GM19238 (cell line): ENCODE data around the gene GSTM1.

ENCODE experiments used
- DNase-seq: peaks from one replicate; pipeline ENCODE4 v3.0.0; 2011; ENCODE audit warnings: low spot score; ENCODE audit not compliant: insufficient read length

Gene GSTM1

DNA sequence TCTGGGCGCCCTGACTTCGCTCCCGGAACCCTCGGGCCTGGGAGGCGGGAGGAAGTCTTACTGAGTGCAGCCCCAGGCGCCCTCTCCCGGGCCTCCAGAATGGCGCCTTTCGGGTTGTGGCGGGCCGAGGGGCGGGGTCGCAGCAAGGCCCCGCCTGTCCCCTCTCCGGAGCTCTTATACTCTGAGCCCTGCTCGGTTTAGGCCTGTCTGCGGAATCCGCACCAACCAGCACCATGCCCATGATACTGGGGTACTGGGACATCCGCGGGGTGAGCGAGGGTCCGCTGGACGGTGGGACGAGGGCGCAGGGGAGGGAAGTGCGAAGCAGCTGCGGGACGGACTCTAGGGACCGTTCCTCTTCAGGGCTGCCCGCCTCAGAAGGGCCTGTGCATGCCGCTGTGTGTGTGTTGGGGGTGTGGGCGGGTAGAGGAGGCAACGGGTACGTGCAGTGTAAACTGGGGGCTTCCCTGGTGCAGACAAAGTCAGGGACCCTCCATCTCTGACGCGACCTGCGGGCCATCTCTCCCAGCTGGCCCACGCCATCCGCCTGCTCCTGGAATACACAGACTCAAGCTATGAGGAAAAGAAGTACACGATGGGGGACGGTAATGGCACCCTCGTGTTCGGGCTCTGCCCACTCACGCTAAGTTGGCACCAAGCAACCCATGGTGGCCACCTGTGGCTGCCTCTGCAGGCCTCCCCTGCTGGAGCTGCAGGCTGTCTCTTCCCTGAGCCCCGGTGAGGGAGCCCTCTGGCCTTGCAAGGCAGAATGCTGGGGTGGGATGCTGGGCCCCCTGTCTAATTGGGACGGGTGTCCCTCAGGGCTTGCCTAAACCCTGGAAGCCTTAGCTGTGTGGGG is at the start of gene GSTM1:
TSS of gene GSTM1 (plus strand) at position 177 of the 859 bp plus-strand sequence. CDS start at position 234, 57 bp downstream.
- DNase-seq: peak; percentile 55

DNA sequence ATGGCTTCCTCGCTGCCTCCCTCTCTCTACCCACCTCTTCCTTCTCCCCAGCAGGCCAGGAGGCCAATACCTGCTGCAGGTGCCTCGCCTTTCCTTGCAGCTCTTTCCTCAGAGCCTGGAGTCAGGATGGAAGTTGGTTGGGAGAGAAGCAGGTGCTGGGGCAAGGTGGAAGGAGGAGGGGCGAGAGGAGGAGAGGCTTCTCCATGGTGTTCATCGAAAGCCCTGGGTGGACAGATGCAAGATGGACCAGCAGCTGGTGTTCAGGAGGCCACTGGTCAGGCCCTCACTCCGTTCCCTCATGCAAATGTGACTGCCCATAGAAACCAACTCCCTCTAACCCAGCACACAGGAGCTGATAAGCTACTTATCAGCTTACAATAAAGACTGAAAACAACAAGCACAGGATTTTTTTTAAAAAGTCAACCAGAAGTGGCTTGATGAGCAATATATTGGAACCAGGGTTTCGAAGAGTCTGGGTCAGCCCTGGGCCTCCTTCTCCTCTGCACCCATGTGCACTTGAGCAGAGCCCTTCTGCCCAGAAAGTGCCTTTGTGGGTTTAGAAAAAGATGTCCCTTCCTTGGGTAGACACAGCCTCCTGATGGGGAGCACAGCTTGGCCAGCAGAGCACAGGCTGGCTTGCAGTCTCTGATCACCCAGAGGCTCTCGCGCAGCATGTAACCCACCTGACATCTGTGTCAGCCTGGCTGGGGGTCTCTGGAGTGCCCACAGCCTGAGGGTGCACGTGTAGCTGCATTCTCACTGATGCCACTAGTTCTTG is 48.4 kb upstream of the GSTM1 start:
- DNase-seq: no peak

DNA sequence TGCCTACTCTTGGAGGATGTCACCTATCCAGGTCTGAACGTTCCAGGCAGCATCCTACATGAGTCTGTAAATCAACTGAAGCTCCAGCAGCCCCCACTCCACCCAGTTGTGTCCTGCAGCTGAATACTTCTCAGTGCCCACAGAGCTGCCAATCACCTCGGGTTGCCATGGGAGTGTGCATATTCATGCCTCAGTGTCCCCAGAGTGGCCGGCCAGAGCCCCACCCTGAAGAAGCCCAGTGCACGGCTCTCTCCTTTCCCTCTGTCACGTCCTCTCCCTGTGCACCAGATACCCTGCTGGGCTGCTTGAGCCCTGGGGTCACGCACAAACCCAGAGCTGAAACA is 47.8 kb upstream of the GSTM1 start:
- no peak for DNase-seq

DNA sequence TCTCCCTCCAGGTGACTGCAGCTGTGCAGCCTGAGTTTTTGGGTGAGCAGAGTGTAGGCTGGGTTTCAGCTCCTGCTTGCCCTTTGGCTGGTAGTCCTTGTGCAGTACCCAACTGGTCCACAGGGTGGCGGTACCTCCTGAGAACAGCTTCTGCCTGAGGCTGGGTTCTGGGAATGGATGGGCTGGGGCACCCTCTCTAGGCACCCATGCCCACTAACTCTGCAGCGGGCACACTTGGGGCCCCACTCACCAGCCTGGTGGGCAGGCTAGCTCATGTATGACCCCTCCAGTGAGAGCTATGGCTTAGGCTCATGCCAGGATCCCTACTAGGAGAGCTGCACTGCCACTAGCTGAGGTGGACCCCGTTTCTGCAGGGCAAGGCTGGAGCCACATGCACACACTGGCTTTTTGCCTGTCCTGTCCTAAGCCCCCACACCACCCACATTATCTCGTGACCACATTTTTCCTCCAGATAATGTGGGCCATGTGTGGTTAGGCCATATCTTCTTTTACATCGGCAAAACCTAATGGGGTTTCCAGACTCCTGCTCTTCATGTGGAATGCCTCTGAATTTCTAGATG is 47.2 kb upstream of the GSTM1 start:
- no peak for DNase-seq

DNA sequence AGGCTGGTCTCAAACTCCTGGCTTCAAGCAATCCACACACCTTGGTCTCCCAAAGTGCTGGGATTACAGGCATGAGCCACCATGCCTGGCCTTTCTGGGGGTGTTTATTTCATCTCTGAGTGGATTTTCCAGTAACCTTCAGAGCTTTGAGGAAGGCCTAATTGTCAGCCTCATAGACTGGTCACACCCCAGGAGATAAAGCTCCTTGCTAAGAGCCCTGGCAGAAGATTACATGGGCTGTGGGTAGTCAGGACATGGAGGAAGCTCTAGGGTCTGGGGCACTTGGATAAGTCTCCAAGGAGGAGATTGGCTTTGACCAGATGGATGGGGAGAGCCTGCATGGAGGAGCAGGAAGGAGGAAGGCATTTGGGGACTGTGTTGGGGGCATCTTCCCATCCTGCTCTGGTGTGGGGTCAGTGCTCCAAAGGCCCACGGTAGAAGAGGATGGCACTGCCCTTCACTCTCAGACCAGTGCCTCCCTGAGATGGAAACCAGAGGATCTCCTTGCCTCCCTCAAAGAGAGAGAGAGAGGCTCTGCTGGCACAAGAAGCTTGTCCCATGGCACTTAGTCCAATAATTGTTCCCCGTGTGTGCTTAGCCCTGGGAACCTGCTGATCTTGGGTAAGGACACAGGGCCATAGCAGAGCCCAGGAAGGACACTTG is 46.4 kb upstream of the GSTM1 start:
- DNase-seq: no peak

DNA sequence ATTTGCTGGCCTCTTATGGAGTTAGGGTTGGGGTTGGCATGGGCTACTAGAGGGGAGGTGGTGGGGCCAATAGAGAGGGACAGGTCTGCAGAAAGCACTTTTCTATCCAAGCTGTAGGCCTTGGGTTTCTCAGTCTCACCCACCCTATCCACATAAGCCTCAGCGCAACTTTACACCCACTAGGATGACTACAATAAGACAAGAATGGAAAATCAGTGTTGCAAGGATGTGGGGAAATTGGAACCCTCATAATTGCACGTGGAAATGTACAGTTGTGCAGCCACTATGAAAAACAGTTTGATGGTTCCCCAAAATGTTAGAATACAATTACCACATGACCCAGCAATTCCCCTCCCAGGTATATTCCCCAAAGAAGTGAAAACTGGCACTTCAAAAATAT is 45.8 kb upstream of the GSTM1 start:
- no peak for DNase-seq

DNA sequence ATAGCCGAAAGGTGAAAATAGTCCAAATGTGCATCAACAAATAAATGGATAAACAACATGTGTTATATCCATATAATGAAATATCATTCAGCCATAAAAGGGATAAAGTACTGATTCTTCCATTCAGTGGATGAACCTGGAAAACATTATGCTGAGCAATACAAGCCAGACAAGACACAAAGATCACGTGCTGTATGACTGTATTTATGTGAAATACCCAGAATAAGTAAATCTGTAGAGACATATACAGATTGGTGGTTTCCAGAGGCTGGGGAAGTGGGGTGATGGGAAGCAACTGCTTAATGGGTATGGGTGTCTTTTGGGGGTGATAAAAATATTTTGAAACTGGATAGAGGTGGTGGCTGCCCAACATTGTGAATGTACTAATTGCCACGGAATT is 45.0 kb upstream of the GSTM1 start:
- DNase-seq: no peak

DNA sequence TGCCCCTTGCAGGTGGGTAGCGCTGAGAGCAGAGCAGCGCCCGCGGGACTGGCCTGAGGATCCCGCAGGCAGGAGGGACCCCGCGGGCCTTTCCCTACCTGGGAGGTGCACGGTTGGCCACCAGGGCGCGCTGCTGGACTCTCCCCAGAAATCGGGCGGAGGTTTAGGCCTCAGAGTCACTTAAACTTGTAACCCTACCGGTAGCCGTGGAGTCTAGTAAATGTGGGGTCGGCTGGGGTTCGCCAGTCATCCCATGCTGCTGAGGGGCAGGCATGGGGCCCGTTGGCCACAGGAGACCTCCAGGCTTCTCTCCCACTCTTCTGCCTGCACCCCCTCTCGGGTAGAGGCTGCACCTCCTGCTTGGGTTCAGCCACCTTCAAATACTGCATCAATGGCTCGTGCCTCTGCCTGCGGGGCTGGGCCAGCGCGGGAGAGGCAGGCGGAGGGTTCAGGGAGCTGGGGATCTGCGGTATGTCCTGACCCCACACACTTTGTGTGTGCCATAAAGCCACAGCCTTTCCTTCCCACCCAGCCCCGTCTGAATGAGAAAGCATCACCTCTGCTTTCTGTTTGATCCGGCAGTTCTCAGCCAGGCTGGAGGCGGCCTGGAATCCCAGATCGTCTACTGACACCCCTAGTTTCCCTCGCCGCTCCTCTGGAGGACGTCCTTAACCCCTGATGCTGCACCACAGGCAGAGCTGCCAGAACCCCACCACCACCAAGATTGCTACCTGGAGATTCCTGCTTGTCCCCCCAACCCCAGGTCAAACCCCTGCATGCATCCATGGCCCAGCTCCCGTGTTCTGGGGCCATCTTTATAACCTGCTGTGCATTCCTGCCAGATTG is 44.0 kb upstream of the GSTM1 start:
- peak; percentile 70 for DNase-seq

DNA sequence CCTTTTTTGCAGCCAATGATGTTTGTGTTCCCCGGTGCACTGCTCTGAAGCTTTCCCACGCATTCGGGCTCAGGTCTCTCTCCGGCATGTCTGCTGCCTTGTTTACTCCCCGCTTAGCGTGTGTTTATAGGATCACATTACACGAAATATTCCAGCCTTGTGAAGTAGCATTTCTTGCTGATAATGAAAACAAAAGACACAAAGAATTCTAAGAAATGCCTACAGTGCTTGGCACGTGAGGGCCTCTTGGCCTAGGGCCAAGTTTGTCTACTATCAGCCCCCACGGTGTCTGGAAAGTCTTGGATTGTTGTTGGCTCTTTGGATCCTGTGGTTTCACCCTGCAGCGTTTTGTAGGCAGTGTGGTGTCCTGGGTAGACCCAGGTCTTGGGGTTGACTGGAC is 42.9 kb upstream of the GSTM1 start:
- no peak for DNase-seq

DNA sequence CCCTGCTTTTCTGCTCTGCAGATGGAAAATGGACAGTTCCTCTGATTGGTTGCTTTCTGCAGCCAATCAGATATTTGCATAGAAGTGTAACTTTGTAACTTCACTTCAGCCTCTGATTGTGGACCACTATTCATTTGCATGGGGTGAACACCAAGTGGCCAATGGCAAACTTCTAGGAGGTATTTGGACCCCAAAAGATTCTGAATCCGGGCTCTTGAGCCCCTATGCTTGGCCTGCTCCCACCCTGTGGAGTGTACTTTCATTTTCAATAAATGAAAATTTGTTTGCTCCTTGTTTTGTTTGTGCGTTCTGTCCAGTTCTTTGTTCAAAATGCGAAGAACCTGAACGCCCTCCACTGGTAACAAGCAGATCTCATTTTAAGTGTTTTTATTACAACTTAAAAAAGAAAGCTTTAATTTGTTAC is 38.1 kb upstream of the GSTM1 start:
- DNase-seq: no peak

DNA sequence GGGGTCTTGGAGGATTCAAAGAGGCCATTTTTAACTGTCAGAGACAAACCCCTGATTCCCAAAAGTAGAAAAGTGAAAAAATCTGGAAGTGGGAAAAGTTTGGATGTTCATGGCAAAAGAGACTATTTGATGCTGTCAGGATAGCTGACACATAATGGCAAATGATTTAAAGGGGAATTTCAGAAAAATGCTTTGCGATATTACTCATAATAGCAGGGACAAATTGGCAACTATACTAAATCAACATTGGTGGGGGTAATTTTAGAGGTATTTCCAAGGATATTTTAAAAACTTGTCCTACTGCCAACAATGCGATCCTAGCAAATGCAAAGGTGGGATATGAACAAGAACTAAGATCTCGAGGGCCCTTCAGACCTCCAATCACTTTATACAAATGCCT is 37.0 kb upstream of the GSTM1 start:
- no peak for DNase-seq

DNA sequence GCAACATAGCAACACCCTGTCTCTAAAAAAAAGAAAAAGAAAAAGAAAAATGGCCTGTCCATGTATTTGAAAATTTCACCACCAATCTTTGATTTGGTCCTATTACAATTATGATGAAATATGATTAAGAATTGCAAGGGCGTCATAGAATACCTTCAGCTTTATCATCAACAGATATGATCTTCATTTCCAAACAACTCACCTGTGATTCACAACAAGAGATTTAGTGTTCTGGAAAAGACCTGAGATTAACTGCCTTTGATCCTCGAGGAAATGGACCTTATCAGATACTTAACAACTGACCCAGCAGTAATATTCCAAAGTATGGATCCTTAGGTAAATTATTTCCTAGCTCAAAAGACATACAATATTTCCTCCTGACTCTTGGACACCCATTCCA is 35.2 kb upstream of the GSTM1 start:
- no peak for DNase-seq

DNA sequence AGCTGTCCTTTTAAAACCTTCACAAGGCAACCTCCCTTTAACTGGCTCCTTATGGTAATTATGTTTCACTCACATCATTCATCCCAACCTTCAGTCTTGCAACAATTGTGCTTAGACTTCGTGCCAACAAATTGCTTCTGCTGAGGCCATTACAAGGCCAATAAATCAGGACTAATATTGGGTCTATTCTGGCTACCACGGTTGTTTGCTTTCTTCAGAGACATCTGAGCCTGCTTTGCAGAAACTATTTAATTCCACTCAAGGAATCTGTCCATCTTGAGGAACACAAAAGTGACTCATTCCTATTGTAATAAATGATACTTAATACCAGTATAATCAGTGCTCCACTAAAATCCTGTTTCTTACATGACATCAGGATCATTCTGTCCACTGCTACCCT is 34.3 kb upstream of the GSTM1 start:
- DNase-seq: no peak

DNA sequence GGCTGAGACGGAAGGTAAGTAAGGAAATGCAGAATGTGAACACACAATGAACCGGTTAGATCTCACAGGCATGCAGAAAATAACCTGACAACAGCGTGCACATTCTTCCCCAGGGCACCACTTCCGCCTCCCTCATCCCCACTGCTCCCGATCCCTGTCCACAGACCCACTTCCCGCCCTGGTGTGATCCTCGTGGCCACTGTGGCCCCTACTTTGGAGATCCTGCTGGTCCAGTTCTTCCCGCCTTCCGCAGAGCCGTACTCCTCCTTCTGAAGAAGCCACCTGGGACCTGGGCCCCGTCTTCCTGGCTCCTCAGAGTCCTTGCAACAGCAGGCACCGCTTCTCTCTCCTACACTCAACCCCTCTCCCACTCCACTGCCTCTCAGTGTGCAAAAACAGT is 33.1 kb upstream of the GSTM1 start:
- no peak for DNase-seq

DNA sequence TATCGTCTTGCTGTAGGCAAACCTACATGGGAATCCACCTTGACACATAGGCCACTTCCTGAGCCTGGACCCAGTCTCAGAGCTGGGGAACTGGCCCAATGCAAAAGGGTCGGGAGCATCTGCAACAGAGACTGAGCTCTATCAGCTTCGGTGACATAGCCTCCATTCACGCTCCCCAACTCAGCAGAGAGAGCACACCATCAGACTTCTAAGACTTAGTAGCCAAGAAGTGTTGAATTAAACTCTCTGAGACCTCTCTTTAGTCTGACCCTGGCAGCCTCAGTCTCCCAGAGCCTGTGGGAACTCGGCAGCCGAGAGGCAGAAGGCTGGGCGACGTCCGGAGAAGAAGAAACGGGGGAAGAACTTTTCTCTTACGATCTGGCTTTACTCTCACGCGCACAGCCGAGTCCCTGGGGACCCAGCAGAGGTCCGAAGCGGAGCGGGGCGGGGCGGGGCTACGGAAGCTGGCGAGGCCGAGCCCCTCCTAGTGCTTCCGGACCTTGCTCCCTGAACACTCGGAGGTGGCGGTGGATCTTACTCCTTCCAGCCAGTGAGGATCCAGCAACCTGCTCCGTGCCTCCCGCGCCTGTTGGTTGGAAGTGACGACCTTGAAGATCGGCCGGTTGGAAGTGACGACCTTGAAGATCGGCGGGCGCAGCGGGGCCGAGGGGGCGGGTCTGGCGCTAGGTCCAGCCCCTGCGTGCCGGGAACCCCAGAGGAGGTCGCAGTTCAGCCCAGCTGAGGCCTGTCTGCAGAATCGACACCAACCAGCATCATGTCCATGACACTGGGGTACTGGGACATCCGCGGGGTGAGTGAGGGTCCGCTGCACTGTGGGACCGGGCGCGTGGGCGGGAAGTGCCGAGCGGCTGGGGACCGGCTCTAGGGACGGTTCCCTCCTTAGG is 31.8 kb upstream of the GSTM1 start, which contains the start of gene GSTM4:
TSS of gene GSTM4 (plus strand) at position 485 of the 905 bp plus-strand sequence. CDS start at position 776, 291 bp downstream.
- DNase-seq: peak; percentile 87

DNA sequence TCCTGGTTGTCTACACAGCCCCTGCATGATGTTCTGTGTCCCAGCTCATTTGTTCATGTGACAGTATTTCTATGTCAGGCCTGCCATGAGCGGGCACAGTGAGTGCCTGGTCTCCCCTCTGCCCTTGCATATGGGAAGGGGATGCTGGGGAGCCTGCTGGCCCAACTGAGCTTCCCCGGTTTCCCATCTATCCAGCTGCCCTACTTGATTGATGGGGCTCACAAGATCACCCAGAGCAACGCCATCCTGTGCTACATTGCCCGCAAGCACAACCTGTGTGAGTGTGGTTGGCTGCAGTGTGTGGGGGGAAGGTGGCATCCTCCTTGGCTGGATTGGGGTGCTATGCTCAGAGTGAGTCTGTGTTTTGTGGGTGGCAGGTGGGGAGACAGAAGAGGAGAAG is 30.2 kb upstream of the GSTM1 start:
- DNase-seq: no peak

DNA sequence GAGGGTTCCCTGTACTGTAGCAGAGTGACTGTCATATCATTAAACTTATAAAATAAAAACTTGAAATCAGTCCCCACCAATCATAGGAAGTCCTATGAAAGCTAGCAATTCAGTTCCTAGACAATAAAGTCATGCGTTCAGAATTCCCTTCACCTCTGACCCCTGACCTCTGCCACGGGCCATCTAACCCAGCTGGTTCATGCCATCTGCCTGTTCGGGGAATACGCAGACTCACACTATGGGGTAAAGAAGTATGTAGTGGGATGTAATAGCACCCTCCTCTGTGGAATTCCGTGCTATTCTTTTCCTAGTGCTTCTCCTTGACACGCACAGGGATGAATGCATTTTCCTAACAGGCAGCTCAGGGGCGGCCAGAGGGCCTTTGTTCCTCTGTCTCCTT is 29.6 kb upstream of the GSTM1 start:
- no peak for DNase-seq

DNA sequence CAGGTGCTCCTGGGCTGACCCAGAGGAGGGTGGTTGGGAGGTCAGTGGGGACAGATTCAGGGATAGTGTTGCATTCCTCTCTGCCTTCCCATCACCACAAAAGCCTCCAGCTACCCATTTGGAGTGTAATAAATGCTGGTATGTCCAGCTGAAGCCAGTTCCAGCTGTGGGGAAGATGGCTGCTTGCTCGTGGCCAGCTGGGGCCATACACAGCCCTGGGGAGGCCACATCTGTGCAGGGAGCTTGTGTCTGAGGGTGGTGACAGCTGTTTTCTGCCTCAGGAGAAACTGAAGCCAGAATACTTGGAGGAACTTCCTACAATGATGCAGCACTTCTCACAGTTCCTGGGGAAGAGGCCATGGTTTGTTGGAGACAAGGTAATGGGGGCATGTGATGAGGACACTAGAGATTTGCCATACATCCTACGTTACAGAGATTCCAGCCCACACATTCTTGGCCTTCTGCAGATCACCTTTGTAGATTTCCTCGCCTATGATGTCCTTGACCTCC is 29.0 kb upstream of the GSTM1 start:
- no peak for DNase-seq

DNA sequence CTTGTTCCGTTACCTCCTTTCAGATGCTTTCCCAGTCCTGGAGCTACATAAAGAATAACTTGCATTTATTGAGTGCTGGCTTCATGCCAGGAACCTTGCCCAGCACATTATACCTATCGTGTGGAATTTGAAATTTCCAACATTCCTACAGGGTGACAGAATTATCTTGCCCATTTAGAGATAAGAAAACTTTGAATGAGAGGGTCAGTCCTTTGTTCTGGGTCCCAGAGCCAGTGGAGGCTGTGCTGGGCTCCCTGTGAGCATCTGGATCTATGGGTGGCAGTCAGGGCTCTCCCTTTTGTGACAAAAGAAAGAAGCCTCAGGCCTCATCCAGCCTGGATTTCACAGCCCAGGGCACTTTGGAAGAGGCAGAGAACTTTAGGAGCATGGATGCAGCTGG is 28.5 kb upstream of the GSTM1 start:
- no peak for DNase-seq
